ENCODE data around the gene HOXD9.
A peak's percentile ranks its signal among the peaks of the same experiment; 100 is the strongest.

HOXD9 gene

DNA sequence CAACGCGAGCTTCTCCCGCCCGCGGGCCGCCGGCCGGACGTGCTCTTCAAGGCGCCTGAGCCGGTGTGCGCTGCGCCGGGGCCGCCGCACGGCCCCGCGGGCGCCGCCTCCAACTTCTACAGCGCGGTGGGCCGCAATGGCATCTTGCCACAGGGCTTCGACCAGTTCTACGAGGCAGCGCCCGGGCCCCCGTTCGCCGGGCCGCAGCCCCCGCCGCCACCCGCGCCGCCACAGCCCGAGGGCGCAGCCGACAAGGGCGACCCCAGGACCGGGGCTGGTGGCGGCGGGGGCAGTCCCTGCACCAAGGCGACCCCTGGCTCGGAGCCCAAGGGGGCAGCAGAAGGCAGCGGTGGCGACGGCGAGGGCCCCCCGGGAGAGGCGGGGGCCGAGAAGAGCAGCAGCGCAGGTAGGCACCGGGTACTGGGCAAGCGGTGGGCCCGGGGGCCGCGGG lies 14.8 kb upstream of the HOXD9 start:
- ChIA-PET CTCF (no interaction called here), POLR2A (no interaction called here)
- TF ChIP-seq, protein P1, sequence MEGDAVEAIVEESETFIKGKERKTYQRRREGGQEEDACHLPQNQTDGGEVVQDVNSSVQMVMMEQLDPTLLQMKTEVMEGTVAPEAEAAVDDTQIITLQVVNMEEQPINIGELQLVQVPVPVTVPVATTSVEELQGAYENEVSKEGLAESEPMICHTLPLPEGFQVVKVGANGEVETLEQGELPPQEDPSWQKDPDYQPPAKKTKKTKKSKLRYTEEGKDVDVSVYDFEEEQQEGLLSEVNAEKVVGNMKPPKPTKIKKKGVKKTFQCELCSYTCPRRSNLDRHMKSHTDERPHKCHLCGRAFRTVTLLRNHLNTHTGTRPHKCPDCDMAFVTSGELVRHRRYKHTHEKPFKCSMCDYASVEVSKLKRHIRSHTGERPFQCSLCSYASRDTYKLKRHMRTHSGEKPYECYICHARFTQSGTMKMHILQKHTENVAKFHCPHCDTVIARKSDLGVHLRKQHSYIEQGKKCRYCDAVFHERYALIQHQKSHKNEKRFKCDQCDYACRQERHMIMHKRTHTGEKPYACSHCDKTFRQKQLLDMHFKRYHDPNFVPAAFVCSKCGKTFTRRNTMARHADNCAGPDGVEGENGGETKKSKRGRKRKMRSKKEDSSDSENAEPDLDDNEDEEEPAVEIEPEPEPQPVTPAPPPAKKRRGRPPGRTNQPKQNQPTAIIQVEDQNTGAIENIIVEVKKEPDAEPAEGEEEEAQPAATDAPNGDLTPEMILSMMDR (IDR thresholded peaks at IDR 0.05; ENCODE audit: insufficient read depth, low read length, missing control alignments), result no peak
- DNase-seq (ENCODE audit: low read depth, low spot score), result no peak
- H3K4me3 ChIP-seq (ENCODE audit: low read depth, low read length), result no peak overlapping the region

DNA sequence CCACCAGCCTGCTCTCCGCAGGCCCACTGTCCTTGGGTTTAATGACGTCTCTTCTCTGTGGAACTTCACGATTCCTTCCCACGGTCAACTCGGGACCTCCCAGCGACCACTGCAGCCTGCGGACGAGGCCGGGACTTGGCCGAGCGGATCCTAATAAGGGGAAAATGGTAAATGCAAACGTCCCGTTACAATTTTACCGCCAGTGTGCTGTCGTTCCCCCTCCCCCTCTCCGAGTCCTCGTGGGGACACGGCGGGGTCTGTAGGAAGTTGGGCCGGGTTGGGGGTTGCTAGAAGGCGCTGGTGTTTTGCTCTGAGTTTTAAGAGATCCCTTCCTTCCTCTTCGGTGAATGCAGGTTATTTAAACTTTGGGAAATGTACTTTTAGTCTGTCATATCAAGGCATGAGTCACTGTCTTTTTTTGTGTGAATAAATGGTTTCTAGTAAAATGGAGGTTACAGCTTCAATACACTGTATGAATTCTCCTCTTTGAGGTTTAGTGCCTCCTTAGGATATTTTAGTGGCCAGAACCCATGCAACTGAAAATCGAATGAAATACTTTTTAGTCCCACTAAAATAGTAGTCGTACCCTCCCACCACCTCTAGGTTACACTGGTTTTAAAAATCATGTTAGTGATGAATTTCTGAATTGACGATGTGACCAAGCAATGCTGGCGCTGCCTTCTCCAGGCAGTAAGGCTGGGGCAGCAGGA lies 13.2 kb upstream of the HOXD9 start:
- POLR2A ChIA-PET, result no interaction called here
- DNase-seq (ENCODE audit: low read depth, low spot score), result no peak
- CTCF ChIA-PET, result interaction anchor here (0.6 to 9.0 kb wide), 16 partner anchors 7 to 1040 kb away, joined by 3 to 73 read pairs (median 11); partner anchors contain the start of gene HOXD9
- H3K4me3 ChIP-seq (ENCODE audit: low read depth, low read length), result no peak overlapping the region
- TF ChIP-seq, protein P1 (IDR thresholded peaks at IDR 0.05; ENCODE audit: insufficient read depth, low read length, missing control alignments), result no peak

DNA sequence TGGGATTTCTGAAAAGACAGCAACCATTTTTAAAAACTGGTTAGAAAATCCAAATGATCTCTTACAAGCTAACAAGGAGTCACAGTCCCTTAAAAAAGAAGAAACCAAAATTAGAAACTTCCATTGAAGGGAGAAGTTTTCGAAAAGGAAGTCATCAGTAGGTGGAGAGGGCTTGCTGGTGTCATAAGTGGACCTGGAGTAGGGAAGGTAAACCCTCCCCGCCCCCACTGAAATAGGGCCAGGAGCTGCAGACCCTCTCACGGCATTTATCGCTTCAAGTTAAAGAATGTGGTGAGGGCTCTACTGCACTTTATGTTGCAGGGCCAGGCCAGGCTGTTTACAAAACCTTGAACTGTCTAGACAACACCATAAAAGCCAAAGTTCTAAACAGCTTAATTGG lies 12.6 kb upstream of the HOXD9 start:
- no peak overlapping the region for H3K4me3 ChIP-seq (ENCODE audit: low read depth, low read length)
- TF ChIP-seq, protein P1 (IDR thresholded peaks at IDR 0.05; ENCODE audit: insufficient read depth, low read length, missing control alignments), result no peak
- CTCF ChIA-PET, result interaction anchor here (0.6 to 9.0 kb wide), 22 partner anchors 8 to 1047 kb away, joined by 3 to 73 read pairs (median 8); partner anchors contain the start of gene HOXD9
- POLR2A ChIA-PET, result no interaction called here
- no peak for DNase-seq (ENCODE audit: low read depth, low spot score)

DNA sequence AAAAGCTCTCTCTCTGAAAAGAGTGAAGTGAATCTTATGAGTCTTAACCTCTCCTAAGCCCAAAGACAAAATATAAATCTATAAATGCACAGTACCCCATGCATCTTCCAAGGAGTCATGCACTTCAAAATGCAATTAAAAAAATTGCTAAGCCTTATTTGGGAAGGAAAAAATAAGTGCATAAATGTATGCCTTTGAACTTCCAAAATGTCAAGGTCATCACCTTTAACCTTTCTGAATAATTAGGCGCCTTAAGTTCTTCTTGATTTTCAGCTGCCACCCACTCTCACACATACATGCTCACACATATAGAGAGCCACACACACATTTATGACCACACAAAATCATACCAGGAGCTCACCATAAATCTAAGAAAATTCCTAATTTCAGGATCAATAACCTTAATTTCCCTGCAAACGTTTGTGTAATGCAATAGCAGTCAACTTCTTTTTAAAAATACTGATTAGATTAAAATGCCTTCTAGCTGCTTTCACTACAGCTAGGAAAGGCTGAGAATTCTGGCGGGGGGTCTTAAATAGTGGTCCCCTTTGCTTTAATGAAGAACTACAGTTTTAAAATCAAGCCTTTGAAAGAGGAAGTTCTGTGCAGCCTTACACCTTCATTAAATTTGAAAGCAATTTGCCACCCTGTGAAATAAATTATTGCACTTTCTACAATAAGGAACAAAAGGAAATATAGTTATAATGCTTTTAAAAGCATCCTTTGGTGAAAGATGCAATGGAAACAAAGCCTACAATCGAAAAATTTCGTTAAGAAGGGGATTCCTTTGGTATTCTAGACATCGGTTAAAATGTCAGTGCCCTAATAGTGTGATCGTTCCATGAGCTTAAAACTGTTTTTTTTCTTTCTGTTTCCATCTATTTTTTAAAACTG lies 11.9 kb upstream of the HOXD9 start:
- no peak overlapping the region for H3K4me3 ChIP-seq (ENCODE audit: low read depth, low read length)
- ChIA-PET CTCF (interaction anchor here (0.6 to 9.0 kb wide), 37 partner anchors 9 to 1047 kb away, joined by 3 to 73 read pairs (median 4); partner anchors contain the start of gene HOXD9), POLR2A (no interaction called here)
- no peak for DNase-seq (ENCODE audit: low read depth, low spot score)
- TF ChIP-seq, protein P1 (IDR thresholded peaks at IDR 0.05; ENCODE audit: insufficient read depth, low read length, missing control alignments), result no peak

DNA sequence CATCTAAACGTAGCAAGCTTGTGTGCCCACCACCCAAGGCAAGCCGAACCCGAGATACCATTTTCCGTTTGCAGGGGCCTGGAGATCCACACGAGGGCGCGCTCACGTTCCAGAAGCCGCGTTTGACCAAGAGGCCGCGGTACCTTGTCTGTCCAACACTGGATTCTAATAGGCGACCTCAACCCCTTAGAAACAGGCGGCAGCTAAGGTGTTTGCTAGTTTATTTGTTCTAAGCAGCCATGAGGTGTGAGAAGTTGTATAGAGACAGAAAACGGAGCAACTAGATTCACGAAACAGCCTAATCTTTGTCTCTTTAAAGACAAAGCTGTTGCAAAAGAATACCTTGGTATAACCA lies 11.2 kb upstream of the HOXD9 start:
- TF ChIP-seq, protein P1 (IDR thresholded peaks at IDR 0.05; ENCODE audit: insufficient read depth, low read length, missing control alignments), result peak; percentile 85
- ChIA-PET CTCF (interaction anchor here (0.6 to 9.0 kb wide), 34 partner anchors 9 to 1052 kb away, joined by 3 to 73 read pairs (median 6); partner anchors contain the start of gene HOXD9), POLR2A (no interaction called here)
- no peak for DNase-seq (ENCODE audit: low read depth, low spot score)
- H3K4me3 ChIP-seq (ENCODE audit: low read depth, low read length), result no peak overlapping the region

All from AG04449 (cell line).